Large intestine (tissue), 3 donors: Measurements from ENCODE around the gene ATXN7L2. TPM values are rescaled to one million over a fixed set of nuclear protein-coding genes. Genes with fewer than 3 reads are reported as not detected.

Experiments used
- DNase-seq, 2 donors: peaks; one replicate each; pipeline versions ENCODE4 v3.0.0 to v3.0.0-alpha.2; 2013
- H3K27ac ChIP-seq: one replicate; pipeline ENCODE4 v1.5.1; 2013; ENCODE audit warnings: low read length
- H3K27me3 ChIP-seq: 2 replicates; pipeline ENCODE4 v1.6.1; 2013; ENCODE audit warnings: low read length; ENCODE audit not compliant: control insufficient read depth, insufficient read depth
- H3K36me3 ChIP-seq: 2 replicates; pipeline ENCODE4 v1.6.1; 2013; ENCODE audit warnings: low read length; ENCODE audit not compliant: control insufficient read depth, insufficient read depth
- H3K4me1 ChIP-seq: one replicate; pipeline ENCODE4 v1.6.1; 2013; ENCODE audit warnings: low read length; ENCODE audit not compliant: control insufficient read depth, insufficient read depth
- H3K4me3 ChIP-seq: one replicate; pipeline ENCODE4 v1.5.1; 2013; ENCODE audit warnings: low read length
- H3K9me3 ChIP-seq: one replicate; pipeline ENCODE4 v1.6.1; 2013; ENCODE audit warnings: mild to moderate bottlenecking, low read depth, low read length, moderate library complexity; ENCODE audit not compliant: control insufficient read depth
- WGBS: methylation state at CpG from one replicate; pipeline ENCODE4 v1.1.5; 2013; ENCODE audit warnings: low lambda C conversion rate; ENCODE audit not compliant: insufficient coverage; 5-methylcytosine and 5-hydroxymethylcytosine counted together
- polyA plus RNA-seq: library from polyadenylated mRNA; unstranded; fragments of 120-200 nt; gene quantifications from one replicate; pipeline ENCODE4 v1.2.1, GENCODE V29; 2013

ATXN7L2 gene
- polyA plus RNA-seq, 1 donor: 6.1 TPM

DNA sequence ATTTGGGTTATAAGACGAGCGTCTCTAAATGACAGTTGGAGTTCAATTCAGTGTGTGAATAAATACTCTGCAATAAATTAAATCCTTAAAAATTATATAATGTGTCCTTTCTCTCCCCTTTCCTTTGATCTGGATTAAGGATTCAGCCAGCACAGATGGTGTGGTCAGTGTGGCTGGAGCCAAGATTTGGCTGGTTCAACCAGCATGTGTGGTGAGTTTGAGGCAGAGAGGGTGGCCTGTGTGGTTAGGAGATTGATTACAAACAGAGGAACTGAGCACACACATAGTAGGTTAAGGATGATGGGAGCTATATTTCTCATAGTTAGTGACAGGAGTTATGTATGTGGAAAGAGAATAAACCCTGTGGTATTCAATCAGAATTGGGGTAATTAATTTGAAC, 40.0 kb downstream of the ATXN7L2 start:
- H3K27me3 ChIP-seq: peaks cover 16% of the 10 kb centered on the region
- H3K4me1 ChIP-seq: no peaks in the 10 kb centered on the region
- no peaks in the 10 kb centered on the region for H3K36me3 ChIP-seq
- H3K27ac ChIP-seq: no peak overlapping the region
- H3K4me3 ChIP-seq: no peak overlapping the region
- 100% methylated on average over 2 of the region's 2 CpGs for WGBS
- H3K9me3 ChIP-seq: no peaks in the 10 kb centered on the region
- DNase-seq: no peak

DNA sequence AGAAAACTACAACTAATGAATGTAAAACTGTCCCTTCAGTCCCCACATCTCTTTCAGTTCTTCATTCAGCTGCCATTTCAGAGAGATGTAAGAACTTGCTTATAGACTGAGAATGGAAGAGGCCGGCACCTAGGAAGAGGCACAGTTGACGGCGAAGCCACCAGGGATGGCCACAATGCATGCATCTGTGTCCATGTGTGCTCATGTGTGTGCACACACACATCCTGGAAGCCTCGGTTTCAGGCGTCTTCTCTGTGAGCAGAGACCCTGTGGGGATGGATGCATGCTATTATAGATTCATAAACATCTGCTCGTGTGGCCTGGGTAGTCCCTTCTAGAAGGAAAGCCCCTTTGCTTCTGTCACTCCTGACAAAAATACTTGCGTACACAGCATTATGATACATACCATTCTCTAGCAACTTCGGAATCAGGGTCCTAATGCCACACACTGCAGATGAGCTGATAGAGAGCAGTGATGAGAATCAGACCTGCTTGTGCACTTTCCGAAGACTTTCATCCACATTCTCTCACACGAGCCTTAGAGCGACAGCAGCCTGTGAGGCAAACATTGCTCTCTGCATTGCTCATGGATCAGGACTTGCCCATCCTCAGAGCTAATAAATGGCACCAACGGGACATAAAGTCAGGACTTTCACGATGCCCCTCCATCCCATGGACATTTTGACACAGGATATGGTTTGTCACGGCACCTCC, 43.5 kb downstream of the ATXN7L2 start:
- Histone ChIP-seq H3K27me3 (peaks cover 2% of the 10 kb centered on the region), H3K9me3 (no peaks in the 10 kb centered on the region), H3K36me3 (no peaks in the 10 kb centered on the region), H3K4me3 (no peak overlapping the region), H3K4me1 (peaks cover 2% of the 10 kb centered on the region), H3K27ac (no peak overlapping the region)
- 40% methylated on average over 1 of the region's 14 CpGs for WGBS
- no peak for DNase-seq

DNA sequence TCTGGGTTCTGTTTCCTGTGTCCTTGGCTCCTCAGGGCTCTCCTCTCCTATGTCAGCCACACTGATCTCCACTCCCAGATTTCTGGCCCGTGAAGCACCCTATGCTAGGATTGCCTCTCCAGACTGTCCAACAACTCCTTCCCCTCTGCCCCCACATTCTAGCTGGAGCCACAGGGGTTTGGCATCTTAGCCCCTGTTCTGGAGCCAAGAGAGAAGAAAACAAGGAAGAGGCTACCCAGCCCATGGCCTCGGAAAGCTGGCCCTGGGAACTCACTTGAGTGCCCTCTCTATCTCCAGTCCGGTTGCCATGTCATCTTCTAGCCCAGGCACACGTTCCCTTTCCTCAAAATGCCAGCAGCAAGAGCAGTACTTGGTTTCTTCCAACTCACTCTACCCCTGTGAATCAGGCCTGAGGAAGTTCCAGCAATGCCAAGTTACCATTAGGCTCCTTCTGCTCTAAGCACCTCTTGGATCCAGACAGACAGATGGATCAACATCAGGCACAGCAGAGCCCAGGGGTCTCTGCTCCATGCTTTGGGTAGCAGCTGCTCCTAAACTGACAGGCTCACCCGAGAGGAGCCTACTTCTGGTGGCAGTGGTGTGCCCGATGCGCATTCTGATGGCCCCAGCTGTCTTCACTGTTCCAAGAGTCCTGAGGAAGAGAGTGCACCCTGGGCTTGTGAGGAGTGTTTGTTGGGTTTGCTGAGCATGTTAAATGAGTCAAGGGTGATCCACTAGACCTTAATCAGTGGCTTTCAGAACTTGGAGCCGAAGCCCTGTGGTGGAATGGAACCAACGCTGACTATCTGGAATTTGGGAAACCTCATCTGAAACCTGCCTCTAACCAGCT, 44.4 kb downstream of the ATXN7L2 start:
- no CpG with 5 or more reads among the region's 9 CpGs for WGBS
- Histone ChIP-seq H3K27me3 (peaks cover 2% of the 10 kb centered on the region), H3K4me3 (no peak overlapping the region), H3K36me3 (no peaks in the 10 kb centered on the region), H3K4me1 (peaks cover 7% of the 10 kb centered on the region), H3K27ac (no peak overlapping the region), H3K9me3 (no peaks in the 10 kb centered on the region)
- no peak for DNase-seq

DNA sequence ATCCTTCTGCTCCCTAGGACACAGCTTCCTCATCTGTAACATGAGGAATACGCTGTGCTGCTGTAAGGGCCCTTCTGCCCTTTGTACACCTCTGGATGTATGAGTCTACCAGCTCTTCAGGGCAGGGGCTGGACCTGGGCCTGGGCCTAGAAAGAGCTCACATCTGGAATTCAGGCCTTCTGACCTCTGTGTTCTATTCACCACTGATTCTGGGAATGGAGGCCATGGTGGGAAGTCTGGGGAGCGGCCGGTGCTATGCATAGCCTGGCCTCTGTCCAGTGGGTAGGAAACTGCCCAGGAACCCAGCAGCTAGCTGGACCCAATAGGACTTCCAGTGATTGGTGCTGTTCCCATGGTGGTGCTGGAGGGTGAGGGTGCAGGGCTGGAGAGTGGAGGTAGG, 45.0 kb downstream of the ATXN7L2 start:
- no peak for DNase-seq
- no peak overlapping the region for H3K27ac ChIP-seq
- no CpG with 5 or more reads among the region's 3 CpGs for WGBS
- H3K4me3 ChIP-seq: no peak overlapping the region
- peaks cover 2% of the 10 kb centered on the region for H3K27me3 ChIP-seq
- peaks cover 7% of the 10 kb centered on the region for H3K4me1 ChIP-seq
- H3K9me3 ChIP-seq: no peaks in the 10 kb centered on the region
- no peaks in the 10 kb centered on the region for H3K36me3 ChIP-seq

DNA sequence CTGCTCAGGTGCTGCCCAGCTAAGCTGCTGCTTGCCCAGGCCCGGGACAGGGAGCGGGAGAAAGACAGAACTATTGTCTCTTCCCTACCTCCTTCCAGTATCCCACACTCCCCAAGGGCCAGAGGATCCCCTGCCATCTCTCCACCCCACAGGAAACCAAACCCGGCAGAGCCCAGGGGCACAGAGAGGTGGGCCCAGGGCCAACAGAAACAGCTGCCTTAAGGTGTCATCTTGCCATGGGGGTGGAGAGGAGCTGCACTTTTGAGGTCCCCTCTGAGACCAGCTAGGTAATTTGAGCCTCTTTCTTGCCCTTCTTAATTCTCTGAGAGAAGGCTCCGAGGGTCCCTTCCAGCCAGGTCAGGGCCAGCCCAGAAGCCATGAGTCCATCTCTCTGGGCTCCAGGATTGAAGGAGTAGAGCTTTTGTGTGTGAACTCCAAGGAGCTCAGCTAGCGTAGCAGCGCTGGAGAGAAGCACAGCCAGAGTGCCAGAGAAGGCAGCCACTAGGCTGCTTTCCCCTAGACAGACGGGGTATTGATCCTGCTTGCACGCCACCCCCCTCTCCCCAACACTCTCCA, 46.3 kb downstream of the ATXN7L2 start:
- H3K4me1 ChIP-seq: peaks cover 7% of the 10 kb centered on the region
- no CpG with 5 or more reads among the region's 8 CpGs for WGBS
- H3K36me3 ChIP-seq: no peaks in the 10 kb centered on the region
- H3K27ac ChIP-seq: peak overlapping the region; percentile 42
- DNase-seq: no peak
- no peak overlapping the region for H3K4me3 ChIP-seq
- H3K27me3 ChIP-seq: peaks cover 2% of the 10 kb centered on the region
- H3K9me3 ChIP-seq: no peaks in the 10 kb centered on the region

DNA sequence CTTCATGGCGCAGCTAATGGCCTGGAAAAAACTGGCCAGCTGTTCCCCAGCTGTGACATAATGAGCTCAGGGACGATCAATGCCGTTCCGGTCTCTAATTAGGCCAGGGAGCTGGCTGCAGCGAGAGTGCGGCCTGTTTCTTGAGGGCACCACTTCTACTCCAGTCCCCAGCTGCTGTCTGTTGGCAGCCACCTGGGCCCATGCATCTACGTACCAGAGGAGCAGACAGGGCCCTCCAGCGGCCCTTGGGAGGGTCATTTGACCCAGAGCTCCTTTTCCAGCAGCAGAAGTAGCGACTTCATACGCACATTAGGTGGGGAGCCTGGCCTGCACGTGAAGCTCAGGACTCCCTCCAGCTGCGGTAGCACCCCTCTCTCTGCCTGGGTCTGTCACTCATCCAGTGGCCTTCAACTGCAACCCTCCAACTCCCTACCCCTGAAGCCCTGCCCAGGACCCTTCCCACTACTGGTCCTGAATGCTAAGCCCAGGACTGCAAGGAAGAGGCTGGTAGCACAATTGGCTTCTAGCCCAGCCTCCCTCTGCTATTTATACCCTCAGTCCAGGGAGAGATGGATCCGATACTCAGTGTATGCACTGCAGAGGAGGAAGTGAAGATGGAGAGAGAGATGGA, 46.9 kb downstream of the ATXN7L2 start:
- Histone ChIP-seq H3K27ac (no peak overlapping the region), H3K4me3 (no peak overlapping the region), H3K4me1 (peaks cover 7% of the 10 kb centered on the region), H3K36me3 (no peaks in the 10 kb centered on the region), H3K9me3 (no peaks in the 10 kb centered on the region), H3K27me3 (peaks cover 2% of the 10 kb centered on the region)
- WGBS: no CpG with 5 or more reads among the region's 13 CpGs
- DNase-seq: peak in 1 of 2 donors; percentile 31

DNA sequence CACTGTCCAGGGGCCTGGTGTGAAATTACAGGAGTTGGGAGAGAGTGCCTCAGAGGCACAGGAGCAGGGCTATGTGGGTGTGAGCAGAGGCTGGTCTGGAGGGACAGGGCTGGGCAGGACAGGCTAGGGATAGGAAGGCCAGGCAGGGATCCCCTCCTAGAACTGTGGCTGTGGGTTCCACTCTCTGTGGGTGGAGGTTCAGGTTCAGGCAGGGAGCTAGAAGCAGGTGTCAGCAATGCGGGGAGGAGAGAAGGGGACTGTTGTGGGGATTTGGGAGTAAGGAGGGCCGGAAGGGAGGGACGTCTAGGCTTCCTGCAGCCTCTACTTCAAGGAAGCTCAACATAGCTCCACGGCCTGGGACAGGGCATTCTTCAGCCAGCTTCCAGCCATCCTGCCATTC, 47.7 kb downstream of the ATXN7L2 start:
- H3K4me1 ChIP-seq: peaks cover 7% of the 10 kb centered on the region
- no CpG with 5 or more reads among the region's 4 CpGs for WGBS
- no peak overlapping the region for H3K27ac ChIP-seq

DNA sequence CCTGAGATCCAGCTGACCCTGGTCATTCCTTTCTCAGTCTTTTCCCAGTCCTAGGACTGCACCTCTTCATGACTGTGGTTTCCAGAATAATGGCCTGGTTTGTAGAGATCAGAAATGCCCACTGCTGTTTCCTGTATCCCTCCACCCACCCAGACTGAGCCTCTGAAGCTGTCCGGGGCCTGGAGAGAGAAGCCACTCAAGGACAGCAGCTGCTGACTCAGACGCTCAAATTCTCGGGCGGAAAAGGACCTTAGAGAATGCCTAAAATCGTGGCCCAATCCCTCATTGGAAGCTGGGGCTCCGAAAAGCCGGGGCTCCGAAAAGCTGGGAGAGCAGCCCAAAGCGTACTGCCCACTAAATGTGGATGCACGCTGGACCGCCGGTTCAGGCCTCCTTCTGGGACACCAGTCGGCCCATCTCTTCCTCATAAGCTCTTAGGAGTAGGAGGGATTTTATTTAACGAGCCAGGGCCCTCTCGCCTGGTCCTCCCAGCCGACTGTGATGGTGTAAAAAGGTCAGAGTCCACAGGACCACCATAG, 48.2 kb downstream of the ATXN7L2 start:
- Histone ChIP-seq H3K27ac (no peak overlapping the region), H3K4me3 (no peak overlapping the region)
- WGBS: no CpG with 5 or more reads among the region's 16 CpGs

More for the DNA sequence above, 47.7 kb downstream of the ATXN7L2 start:
- H3K36me3 ChIP-seq: no peaks in the 10 kb centered on the region
- H3K4me3 ChIP-seq: no peak overlapping the region
- DNase-seq: no peak
- H3K9me3 ChIP-seq: no peaks in the 10 kb centered on the region
- H3K27me3 ChIP-seq: peaks cover 2% of the 10 kb centered on the region

DNA sequence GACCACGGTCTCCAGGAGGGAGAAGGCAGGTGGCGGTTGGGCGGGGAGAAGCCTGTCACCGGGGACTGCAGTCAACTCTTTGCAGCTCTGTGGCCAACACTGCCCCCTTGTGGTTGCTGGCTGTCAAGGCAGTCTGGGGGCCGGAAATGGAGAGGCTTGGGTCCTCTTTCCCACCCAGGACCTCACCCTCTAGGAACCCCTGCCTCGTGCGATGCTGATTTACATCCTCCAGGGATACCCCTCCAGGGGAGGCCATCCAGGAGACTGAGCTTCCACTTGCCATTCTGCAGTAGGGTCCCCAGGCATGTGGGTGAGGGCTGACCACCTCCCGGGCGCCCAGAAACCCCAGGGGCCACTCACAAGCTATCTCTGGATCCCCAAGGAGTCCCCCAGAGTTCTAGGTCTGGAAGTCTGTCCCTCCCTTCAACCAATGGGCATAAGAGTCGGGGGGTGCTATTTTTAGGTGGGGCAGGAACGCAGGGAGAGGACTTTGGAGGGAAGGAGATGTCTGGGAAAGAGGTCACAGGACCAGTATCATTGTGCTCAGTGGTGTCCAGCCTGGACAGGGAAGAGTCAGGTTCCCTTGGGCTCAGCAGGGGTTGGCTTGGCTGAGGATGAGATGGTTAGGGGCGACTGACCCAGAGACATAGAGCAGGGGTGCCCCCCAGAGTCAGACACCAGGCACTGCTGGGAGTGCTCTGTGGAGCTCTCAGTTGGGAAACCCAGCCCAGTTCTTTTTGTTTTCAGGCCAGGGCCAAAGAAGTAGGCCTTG, 48.8 kb downstream of the ATXN7L2 start:
- Histone ChIP-seq H3K27me3 (peaks cover under 1% of the 10 kb centered on the region), H3K9me3 (no peaks in the 10 kb centered on the region), H3K4me1 (peaks cover 7% of the 10 kb centered on the region), H3K27ac (no peak overlapping the region), H3K36me3 (no peaks in the 10 kb centered on the region), H3K4me3 (no peak overlapping the region)
- no CpG with 5 or more reads among the region's 12 CpGs for WGBS
- peak; percentile 59 to 71 for DNase-seq

More for the DNA sequence above, 48.2 kb downstream of the ATXN7L2 start:
- Histone ChIP-seq H3K27me3 (peaks cover 2% of the 10 kb centered on the region), H3K9me3 (no peaks in the 10 kb centered on the region), H3K36me3 (no peaks in the 10 kb centered on the region), H3K4me1 (peaks cover 7% of the 10 kb centered on the region)
- no peak for DNase-seq
